GM19395 (cell line): ENCODE results near the gene UBL4A.

Source experiments
- ATAC-seq: cut with Tn5 transposase; IDR thresholded peaks from one replicate; pipeline ENCODE4 v1.9.1; 2021; ENCODE audit warnings: mild to moderate bottlenecking, moderate library complexity; ENCODE audit not compliant: unreplicated experiment

Gene UBL4A

DNA sequence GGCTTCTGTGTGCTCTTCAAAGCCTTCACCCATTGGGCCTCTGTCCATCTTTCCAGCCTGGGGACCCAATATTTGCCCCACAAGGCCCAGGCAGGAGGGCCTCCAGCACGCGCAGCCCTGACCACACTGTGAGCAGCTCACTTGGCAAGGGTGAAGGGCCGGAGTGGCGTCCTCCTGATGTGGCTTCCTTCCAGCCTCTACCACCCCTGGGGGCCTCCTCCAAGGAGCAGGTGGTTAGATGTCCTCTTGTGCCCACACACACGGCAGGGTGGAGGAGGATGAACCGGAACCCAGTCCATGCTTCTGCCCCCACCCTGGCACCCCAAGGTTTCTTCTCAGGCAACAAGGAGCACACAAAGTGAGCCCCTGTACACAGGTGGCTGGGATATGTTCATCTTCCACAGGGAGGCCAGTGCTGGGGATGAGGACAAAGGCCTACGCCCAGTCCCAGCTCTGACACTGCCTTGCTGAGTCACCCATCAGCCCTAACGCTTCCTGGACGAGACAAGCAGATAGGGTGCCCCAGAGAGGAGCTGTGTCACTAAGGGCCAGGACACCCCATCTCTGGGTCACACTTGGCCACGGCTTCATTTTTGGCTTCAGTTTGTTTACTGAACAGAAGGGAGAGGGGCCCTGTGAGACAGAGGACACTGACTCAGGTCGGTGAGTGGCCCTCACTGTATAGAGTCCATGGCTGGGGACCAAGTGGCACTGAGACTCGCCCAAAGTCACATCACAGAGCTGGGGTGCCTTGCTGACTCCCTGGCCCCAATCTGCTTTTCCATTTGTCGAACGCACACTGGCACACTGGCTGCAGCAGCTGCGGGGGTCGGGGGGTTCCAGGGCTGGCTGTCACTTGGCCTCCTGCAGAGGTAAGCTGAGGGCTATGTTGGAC is 1.9 kb downstream of the UBL4A start:
- no peak for ATAC-seq

DNA sequence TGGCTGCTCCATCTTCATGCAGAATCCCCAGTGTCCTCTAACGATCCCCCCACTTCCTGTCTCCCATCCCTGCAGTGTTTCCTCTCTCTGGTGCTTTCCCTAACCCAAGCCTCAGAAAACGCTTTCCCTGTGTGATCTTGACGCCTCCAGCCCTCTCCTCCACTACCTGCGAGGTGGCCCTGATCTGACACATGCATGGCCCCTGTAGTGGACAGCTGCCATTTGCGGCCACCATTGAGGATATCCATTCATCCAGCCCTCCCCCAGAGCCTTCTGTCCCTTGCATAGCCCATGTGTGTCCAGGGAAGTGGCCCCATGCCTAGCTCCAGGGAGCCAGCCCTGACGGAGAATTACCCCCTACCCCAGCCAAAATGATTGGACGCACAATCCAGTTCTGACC is 3.1 kb downstream of the UBL4A start:
- no peak for ATAC-seq

DNA sequence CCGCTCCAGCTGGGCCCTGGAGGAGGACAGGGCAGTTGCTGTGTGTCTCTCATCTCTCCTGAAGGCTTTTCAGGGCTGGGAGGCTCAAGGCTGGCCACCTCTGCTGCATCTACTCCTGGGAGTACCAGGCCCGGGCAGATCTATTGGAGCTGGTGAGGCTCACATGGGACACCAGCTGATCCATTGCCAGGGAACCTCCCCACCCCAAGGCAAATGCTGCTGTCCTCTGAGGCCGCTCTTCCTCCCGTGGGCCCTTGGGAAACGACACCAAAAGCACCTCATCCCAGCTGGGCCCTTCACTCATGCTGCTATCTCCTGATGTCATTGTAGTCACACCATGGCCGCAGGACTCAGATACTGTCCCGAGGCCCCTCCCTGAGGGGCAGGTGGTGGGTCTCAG is 3.6 kb downstream of the UBL4A start:
- no peak for ATAC-seq

DNA sequence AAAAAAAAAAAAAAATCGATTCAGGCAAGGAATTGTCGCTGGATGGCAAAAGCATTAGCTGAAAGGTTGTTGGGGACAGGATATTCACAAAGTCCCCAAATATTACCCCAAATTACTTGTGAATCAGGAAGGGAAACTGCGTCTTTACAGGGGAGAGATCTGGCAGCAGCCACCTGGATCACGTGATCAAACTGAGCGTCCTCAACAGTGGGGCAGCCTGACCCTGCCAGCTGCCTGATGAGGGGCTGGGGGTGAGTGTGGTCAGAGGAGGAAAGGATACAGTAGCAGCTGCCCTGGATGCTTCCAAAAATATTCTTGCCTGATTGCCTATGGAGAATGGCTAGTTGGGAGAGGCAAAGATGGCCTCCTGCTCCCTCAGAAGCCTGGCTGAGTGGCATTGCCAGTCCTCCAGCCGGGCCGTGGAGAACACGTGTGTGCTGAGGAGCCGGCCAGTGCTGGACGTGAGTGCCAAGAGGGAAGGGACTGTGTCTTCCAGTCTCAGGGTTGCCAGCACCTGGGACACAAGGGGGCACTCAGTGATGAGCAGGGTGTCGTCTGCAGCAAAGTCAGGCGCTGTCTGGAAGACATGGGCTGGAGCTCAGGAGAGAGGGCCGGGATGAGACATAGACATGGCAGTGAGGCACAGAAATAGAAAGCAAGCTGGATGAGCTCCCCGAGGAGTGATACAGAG is 4.4 kb downstream of the UBL4A start:
- no peak for ATAC-seq

DNA sequence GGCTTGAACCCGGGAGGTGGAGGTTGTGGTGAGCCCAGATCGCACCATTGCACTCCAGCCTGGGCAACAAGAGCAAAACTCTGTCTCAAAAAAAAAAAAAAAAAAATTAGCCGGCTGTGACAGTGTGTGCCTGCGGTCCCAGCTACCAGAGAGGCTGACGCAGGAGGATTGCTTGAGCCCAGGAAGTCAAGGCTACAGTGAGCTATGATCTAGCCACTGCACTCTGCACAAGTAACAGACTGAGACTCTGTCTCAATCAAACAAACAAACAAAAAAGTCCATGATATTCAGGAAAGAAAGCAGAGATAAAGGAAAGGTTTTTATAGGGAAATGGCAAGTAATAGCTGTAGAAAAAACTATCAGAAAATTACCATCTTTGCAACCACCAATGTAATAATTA is 5.2 kb downstream of the UBL4A start:
- no peak for ATAC-seq

DNA sequence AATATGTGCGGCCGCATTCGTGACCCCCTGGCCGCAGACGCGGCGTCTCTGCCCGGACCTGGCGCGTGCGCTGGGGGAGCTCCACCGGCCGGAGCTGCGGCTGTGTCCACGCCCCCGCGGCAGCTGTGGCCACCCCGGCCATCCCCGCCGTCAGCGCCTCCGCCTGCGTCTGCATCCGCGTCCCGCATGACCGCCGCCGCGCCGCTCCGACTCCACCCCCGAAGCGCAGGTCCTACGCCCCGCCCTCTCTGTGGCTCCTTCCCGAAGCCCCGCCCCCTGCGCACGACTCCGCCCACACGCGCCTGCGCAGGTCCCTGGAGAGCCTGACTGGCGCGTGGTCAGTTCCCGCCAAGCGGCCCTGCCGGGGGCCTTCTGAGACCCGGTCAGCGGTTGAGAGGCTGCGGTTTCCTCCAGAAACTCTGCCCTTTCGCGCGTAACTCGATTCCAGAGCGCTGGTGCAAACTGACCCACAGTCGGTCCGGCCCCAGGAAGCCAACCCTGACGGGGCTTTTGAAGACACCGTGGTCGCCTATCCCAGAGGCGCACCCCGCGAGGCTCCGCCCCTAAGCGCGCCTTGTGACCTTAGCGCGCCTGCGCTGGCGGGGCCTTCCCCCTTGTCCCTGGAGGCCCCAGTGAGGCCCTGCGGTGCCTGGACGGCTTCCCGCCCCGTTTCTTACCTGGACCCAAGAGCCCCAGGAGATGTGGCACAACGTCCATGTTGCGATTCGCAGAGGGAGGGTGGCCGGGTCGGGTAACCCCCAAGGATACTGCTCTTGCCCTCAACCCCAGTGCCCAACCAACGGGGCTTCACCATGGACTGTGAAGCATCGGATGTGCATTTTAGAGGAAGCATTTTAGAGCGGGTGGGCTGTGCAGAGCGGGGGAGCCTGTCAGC is 7.4 kb downstream of the UBL4A start, which contains the start of gene LAGE3:
Gene LAGE3 (minus strand): TSS at position 554 of the 895 bp plus-strand sequence. CDS start 366 bp downstream, at position 188.
- peak; percentile 86 for ATAC-seq

DNA sequence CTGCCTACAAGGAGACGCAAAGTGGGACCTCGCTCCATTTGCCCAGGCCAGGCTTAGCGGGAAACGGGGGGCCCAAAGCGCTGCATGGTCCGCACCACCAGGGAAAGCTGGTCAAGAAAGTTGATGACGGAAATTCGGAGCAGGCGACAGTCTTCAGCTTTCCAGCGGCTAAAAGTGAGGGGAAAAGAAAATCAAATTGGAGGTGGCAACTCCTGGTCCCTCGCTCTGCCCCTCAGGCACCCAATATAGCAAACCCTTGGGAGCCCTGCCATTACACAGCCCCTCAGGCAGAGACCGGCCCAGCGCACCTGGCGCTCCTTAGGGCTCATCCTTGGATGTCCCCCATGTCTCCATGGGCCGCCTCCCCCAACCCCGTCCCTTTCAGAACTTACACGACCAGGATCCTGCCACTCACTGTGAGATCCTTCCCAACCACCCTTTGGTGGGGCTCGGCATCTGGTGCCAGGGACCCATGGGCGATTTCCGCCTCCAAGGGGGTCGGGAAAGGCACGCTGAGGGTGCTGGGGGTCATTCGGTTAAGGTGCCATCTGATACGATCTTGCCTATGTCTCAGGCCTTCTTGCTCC is 8.4 kb downstream of the UBL4A start:
- ATAC-seq, result no peak

DNA sequence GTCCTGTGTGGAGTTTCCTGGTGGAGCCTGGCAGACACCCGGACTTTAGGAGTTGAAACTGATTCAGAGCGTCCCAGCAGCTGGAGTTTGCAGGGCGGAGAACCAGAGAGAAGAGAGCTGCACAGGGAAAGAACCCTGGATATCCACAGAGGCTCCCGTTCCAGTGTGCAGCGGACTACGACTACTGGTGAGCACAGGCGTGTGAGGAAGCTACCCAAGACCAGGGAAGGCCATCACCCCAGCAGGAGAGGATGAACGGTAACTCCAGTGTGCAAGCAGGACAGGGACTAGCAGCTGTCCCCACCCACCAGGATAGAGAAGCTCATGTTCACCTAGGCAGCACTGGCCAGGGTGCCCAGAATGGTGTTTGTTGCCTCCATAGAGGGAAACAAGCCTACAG is 9.6 kb downstream of the UBL4A start:
- ATAC-seq, result no peak

DNA sequence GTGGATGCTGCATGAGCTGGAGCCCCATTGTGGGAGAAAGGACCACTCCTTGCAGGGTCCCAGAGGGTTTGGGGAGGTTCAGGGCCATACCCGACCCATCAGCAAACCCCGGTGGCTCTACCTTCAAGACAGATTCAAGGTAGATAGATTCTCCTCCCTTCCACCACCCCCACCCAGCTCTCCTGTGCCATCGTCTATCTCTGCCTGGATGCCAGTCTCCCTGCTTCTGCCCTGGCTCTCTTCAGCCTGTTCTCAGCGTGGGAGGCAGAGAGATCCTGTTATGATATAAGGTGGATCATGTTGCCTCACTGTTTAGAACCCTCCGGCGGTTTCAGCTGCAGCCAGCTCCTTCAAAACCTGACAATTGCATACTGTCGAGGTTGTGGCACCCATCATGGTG is 12.7 kb downstream of the UBL4A start:
- no peak for ATAC-seq

DNA sequence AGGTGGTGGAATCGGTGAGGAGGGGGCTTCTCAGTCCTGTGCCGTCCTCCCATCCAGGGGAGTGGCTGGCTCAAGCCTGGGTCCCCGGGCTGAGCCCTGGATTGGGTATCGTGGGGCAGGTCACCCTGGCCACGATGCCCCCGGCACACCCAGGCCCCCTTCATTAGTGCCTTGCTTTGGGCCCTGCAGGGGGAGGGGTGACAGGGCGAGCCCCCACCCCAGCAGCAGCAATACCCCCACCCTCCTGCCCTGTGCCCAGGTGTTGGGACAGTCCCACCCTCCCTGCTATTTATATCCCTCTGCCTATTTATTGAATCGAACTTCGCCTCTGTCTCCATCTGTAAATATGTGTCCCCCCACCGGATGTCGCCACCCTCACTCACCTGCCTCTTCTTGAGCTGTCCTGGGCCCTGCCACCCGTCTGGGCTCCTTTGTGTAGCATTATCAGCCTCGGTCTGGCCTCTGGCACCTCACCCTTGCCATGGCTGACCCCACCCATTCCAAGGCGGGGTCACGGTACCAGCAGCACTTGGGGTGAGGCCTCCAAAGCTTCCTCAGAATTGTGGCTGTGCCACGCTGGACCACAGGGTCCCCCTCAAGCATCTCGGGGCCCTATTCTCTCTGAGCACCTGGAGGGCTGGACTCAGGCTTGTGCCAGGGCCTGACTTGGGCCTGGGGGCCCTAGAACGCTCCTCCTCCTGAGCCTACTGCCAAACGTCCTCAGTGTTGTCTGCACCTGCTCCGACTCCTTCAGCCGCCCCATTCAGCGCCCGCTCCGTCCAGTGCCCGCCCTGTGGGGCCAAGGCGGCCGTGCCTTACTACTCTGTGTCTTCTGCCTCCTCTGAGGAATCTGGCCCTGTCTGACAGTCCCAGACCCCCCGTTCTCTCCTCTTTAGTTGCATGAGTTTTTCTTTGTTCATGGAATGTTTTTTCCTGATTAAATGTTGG is 13.5 kb downstream of the UBL4A start:
- ATAC-seq, result no peak

DNA sequence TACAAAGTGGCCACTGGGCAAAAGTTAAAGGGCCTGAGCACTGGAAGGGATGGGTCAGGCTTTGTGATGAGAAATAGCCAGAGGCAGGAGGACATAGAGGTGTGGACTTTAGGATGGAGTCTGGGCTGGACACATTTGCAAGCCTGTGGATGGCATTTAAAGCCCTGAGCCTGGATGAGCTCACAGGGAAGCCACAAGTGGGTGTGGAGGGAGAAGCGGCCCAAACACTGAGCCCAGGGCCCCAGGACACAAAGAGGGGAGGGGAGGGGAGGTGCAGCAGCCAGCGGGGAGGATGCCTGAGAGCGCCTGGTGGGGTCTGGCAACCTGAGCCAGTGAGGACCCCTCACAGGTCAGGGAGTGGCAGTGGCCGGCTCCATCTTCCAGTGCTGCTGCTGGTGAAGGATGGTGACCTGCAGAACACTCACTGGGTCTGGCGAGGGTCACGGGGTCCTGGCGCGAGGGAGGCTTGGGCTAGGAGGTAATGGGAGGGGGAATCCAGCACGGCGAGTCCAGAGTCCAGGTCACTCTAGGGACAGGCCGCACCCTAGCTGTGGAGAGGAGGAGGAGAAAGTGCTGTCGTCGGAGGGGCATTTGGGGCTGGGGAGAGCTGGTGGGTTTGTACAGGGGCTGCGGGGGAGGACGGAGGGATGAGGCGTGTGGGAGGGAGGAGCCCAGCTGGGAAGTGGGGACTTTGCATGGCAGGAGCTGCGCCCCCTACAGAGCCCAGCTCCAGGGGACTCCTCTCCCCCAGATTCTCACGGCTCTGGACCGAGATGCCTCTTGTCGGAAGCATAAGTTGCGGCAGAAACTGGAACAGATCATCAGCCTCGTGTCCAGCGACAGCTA is 14.4 kb downstream of the UBL4A start:
- ATAC-seq, result no peak

DNA sequence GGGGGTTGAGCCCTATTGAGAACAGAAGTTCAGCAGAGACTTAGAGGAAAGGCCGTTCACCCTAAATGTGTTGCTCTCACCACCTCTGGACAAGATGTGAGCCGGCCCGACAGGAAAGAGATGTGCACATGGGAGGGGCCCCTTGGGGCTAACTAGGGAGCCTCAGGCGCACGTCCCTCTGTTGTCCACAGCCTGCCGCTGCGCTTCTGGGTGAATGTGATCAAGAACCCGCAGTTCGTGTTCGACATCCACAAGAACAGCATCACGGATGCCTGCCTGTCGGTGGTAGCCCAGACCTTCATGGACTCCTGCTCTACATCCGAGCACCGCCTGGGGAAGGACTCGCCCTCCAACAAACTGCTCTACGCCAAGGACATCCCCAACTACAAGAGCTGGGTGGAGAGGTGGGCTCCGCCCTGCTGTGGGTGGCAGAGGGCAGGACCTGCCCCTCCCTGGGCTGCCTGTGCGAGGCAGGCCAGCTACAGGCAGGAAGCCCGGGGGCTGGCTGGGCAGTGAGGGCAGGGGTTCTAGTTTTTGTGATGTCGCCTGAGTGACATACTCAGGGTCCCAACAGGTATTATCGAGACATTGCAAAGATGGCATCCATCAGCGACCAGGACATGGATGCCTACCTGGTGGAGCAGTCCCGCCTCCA is 15.4 kb downstream of the UBL4A start:
- ATAC-seq, result no peak

DNA sequence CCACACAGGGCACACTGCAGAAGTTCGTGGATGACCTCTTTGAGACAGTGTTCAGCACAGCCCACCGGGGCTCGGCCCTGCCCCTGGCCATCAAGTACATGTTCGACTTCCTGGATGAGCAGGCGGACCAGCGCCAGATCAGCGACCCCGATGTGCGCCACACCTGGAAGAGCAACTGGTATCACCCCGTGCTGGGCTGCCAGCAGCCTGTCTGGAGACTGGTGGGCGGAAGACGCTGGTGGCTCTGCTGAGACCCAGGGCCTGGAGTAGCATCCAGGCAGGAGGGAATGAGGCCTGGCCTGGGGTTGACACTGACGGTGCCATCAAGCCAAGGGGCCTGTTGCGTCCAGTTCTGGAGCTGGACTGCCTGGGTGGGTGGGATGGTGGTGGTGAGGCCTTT is 16.0 kb downstream of the UBL4A start:
- ATAC-seq, result no peak

DNA sequence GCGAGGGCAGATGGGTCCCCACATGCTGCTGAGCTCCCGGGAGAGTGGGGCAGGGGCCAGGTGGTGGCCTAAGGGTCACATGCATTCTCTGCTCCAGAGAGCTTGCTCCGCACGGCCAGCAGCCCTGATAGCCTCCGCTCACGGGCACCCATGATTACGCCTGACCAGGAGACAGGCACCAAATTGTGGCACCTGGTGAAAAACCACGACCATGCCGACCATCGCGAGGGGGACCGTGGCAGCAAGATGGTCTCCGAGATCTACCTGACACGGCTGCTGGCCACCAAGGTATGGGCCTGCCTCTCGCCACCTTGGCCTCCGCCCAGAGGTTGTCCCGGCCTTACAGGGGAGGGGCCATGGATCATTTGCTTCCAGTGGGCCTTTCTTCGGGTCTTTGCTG is 16.5 kb downstream of the UBL4A start:
- no peak for ATAC-seq

DNA sequence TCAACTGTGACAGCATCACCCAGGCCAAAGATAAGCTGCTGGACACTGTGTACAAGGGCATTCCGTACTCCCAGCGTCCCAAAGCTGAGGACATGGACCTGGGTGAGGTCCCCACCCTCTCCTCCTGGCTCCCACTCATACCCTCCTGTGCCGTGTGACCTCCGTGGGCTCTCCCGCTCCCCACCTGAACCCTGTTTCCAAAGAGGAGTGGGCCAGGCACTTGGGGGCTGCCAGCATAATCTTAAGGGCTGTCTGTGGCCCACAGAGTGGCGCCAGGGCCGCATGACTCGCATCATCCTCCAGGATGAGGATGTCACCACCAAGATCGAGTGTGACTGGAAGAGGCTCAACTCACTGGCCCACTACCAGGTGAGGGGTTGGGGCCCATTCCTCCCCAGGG is 17.3 kb downstream of the UBL4A start:
- no peak for ATAC-seq

DNA sequence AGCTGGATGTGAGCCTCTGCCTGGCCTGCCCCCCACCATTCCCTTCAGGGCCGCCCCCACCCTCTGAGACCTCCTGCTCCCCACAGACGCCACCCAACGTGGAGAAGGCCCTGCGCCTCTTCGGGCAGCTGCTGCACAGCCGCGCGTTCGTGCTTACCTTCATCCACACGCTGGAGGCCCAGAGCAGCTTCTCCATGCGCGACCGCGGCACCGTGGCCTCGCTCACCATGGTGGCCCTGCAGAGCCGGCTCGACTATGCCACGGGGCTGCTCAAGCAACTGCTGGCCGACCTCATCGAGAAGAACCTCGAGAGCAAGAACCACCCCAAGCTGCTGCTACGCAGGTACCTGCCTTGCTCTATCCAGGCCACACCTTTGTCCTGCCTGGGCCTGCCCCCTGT is 18.2 kb downstream of the UBL4A start:
- ATAC-seq, result no peak

DNA sequence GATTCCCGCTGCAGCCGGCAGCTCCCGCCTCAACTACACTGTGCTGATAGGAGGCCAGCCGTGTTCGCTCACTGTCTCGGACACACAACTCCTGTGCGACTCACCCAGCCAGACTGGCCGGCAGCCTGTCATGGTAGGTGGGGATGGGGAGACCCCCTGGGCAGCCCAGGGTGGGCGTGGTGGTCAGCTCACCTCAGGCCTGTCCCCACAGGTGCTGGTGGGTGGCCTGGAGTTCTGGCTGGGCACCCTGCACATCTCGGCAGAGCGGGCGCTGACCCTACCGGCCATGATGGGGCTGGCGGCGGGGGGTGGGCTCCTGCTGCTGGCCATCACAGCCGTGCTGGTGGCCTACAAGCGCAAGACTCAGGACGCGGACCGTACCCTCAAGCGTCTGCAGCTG is 18.9 kb downstream of the UBL4A start:
- ATAC-seq, result no peak

DNA sequence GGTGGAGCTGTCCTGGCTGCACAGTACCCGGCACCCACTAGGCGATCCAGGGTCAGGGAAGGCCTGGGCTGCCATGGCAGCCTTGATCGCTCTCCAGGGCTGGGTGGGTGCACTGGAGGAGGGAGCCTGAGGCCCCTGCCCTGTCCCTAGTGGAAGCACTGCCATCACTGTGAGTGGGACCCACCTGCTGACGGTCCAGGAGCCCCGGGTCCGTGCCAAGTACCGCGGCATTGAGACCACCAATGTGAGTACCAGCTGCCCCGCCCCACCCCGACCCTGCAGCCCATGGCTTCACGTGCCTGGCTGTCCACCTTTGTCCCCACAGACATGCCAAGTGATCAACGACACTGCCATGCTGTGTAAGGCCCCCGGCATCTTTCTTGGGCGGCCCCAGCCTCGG is 19.5 kb downstream of the UBL4A start:
- ATAC-seq, result no peak
